GM06990 (cell line): Measurements from ENCODE around the gene PRKCH.

Experiments used
- DNase-seq: peaks from one replicate; pipeline ENCODE4 v3.0.0-alpha.2; 2011; ENCODE audit not compliant: insufficient read length; ENCODE audit errors: extremely low read depth
- H3K27me3 ChIP-seq: replicated peaks from 2 replicates; pipeline ENCODE4 v1.6.0; 2011; ENCODE audit warnings: low read length; ENCODE audit not compliant: control insufficient read depth, insufficient read depth
- H3K36me3 ChIP-seq: 2 replicates; pipeline ENCODE4 v1.5.1; 2011; ENCODE audit warnings: low read length; ENCODE audit not compliant: control insufficient read depth, insufficient read depth
- H3K4me3 ChIP-seq: replicated peaks from 2 replicates; pipeline ENCODE4 v1.5.1; 2011; ENCODE audit warnings: low read depth, mild to moderate bottlenecking, control low read depth, low read length
- CTCF ChIP-seq: IDR thresholded peaks from 2 replicates; pipeline ENCODE4 v1.5.1; 2011; ENCODE audit warnings: low read length, control low read depth, mild to moderate bottlenecking, inconsistent platforms; ENCODE audit not compliant: insufficient read depth, poor library complexity, severe bottlenecking

PRKCH gene

GRCh38 chr14:61553730-61554641, 232.6 kb downstream of the PRKCH start:
- no peak for DNase-seq
- no peak overlapping the region for H3K4me3 ChIP-seq
- H3K36me3 ChIP-seq, result no peaks in the 10 kb centered on the region; the same call in 1 of the 2 replicates
- H3K27me3 ChIP-seq, result no peaks in the 10 kb centered on the region
- TF ChIP-seq CTCF, result no peak

- H3K36me3 ChIP-seq, result no peaks in the 10 kb centered on the region
- DNase-seq, result no peak
- H3K4me3 ChIP-seq, result no peak overlapping the region
- no peak for TF ChIP-seq CTCF
- H3K27me3 ChIP-seq, result no peaks in the 10 kb centered on the region
Measured at GRCh38 chr14:61555056-61555838, 233.9 kb downstream of the PRKCH start.

- H3K36me3 ChIP-seq, result no peaks in the 10 kb centered on the region
- no peak overlapping the region for H3K4me3 ChIP-seq
- H3K27me3 ChIP-seq, result no peaks in the 10 kb centered on the region
- no peak for DNase-seq
- no peak for TF ChIP-seq CTCF
Measured at GRCh38 chr14:61556455-61556854, 235.1 kb downstream of the PRKCH start.

- Histone ChIP-seq H3K27me3 (no peaks in the 10 kb centered on the region), H3K36me3 (no peaks in the 10 kb centered on the region), H3K4me3 (no peak overlapping the region)
- no peak for DNase-seq
- no peak for TF ChIP-seq CTCF
Measured at GRCh38 chr14:61557262-61557661, 235.9 kb downstream of the PRKCH start.

GRCh38 chr14:61557854-61558253, 236.5 kb downstream of the PRKCH start:
- TF ChIP-seq CTCF, result no peak
- Histone ChIP-seq H3K36me3 (no peaks in the 10 kb centered on the region), H3K27me3 (no peaks in the 10 kb centered on the region), H3K4me3 (no peak overlapping the region)
- DNase-seq, result no peak
